ENCODE data around the gene SLC13A4.
"Not testable (repeated sequence)": the region's sequence is repeated elsewhere in the genome, so short reads cannot be mapped to it uniquely, and the experiment has no call there.

Gene SLC13A4

GRCh38 chr7:135672560-135673359, 55.2 kb downstream of the SLC13A4 start:
- TF ChIP-seq CTCF (conservative IDR thresholded peaks at IDR 0.05) = peak; percentile 93
- peak overlapping the region; percentile 41; the same call in 1 of the 2 replicates for H3K27ac ChIP-seq

- peak overlapping the region; percentile 41; the same call in 1 of the 2 replicates for H3K27ac ChIP-seq
- no peak for TF ChIP-seq CTCF (conservative IDR thresholded peaks at IDR 0.05)
These were observed 57.8 kb downstream of the SLC13A4 start for GRCh38 chr7:135670179-135670578.

GRCh38 chr7:135669774-135670173, 58.2 kb downstream of the SLC13A4 start:
- no peak overlapping the region for H3K27ac ChIP-seq
- no peak for TF ChIP-seq CTCF (conservative IDR thresholded peaks at IDR 0.05)

GRCh38 chr7:135668852-135669395, 59.1 kb downstream of the SLC13A4 start:
- H3K27ac ChIP-seq = not testable (repeated sequence)

GRCh38 chr7:135667626-135668025, 60.4 kb downstream of the SLC13A4 start:
- not testable (repeated sequence) for H3K27ac ChIP-seq

- TF ChIP-seq CTCF (conservative IDR thresholded peaks at IDR 0.05) = no peak
These were observed 61.1 kb downstream of the SLC13A4 start for GRCh38 chr7:135666846-135667245.

GRCh38 chr7:135666156-135666555, 61.8 kb downstream of the SLC13A4 start:
- no peak overlapping the region for H3K27ac ChIP-seq
- no peak for TF ChIP-seq CTCF (conservative IDR thresholded peaks at IDR 0.05)

More at GRCh38 chr7:135666846-135667245, 61.1 kb downstream of the SLC13A4 start:
- no peak overlapping the region for H3K27ac ChIP-seq

GRCh38 chr7:135665042-135665441, 62.9 kb downstream of the SLC13A4 start:
- TF ChIP-seq CTCF (conservative IDR thresholded peaks at IDR 0.05) = no peak
- H3K27ac ChIP-seq = no peak overlapping the region

Data from VCaP (cell line).